ENCODE measurements around the gene IFT20.

Gene IFT20

GRCh38 chr17:28335959-28336871, 943 bp upstream of the IFT20 start:
- peak; percentile 57 for DNase-seq (ENCODE audit: low spot score)

- DNase-seq (ENCODE audit: low spot score) = no peak
Observed at GRCh38 chr17:28334666-28335200, 539 bp downstream of the IFT20 start.

GRCh38 chr17:28334171-28334570, 1.1 kb downstream of the IFT20 start:
- DNase-seq (ENCODE audit: low spot score) = no peak

GRCh38 chr17:28333083-28333746, 2.1 kb downstream of the IFT20 start:
- DNase-seq (ENCODE audit: low spot score) = no peak

- DNase-seq (ENCODE audit: low spot score) = no peak
Observed at GRCh38 chr17:28331891-28332420, 3.3 kb downstream of the IFT20 start.

GRCh38 chr17:28330671-28331070, 4.6 kb downstream of the IFT20 start:
- no peak for DNase-seq (ENCODE audit: low spot score)

- DNase-seq (ENCODE audit: low spot score) = no peak
Observed at GRCh38 chr17:28328325-28328724, 6.9 kb downstream of the IFT20 start.

GRCh38 chr17:28327709-28328108, 7.6 kb downstream of the IFT20 start:
- DNase-seq (ENCODE audit: low spot score) = no peak

- DNase-seq (ENCODE audit: low spot score) = no peak
Observed at GRCh38 chr17:28327031-28327607, 8.2 kb downstream of the IFT20 start.

GRCh38 chr17:28326114-28326513, 9.2 kb downstream of the IFT20 start:
- DNase-seq (ENCODE audit: low spot score) = no peak

GRCh38 chr17:28325211-28325610, 10.1 kb downstream of the IFT20 start:
- no peak for DNase-seq (ENCODE audit: low spot score)

GRCh38 chr17:28324781-28325180, 10.5 kb downstream of the IFT20 start:
- DNase-seq (ENCODE audit: low spot score) = no peak

- DNase-seq (ENCODE audit: low spot score) = no peak
Observed at GRCh38 chr17:28324267-28324745, 11.0 kb downstream of the IFT20 start.

- no peak for DNase-seq (ENCODE audit: low spot score)
Observed at GRCh38 chr17:28320215-28321061, 14.8 kb downstream of the IFT20 start.

GRCh38 chr17:28319598-28319935, 15.7 kb downstream of the IFT20 start:
- DNase-seq (ENCODE audit: low spot score) = no peak

- peak; percentile 98 for DNase-seq (ENCODE audit: low spot score)
Observed at GRCh38 chr17:28318759-28319597, 16.3 kb downstream of the IFT20 start, which contains the start of gene TMEM97. Gene TMEM97, plus strand, starts transcription at chr17:28319200. Its CDS starts 40 bp downstream, at chr17:28319240.

GRCh38 chr17:28317966-28318758, 17.1 kb downstream of the IFT20 start:
- peak; percentile 32 for DNase-seq (ENCODE audit: low spot score)

- no peak for DNase-seq (ENCODE audit: low spot score)
Observed at GRCh38 chr17:28317099-28317965, 17.9 kb downstream of the IFT20 start.

All from HuH-7 (cell line).